Ishikawa (cell line): ENCODE results near the gene LPCAT1.

Experiments used
- CREB1 ChIP-seq: IDR thresholded peaks from 2 replicates; pipeline ENCODE4 v1.6.1; 2012; ENCODE audit warnings: low read depth
- EGR1 ChIP-seq: IDR thresholded peaks from 2 replicates; pipeline ENCODE4 v1.6.1; 2012
- EP300 ChIP-seq: IDR thresholded peaks from 2 replicates; pipeline ENCODE4 v1.6.1; 2012; ENCODE audit warnings: borderline replicate concordance
- FOXM1 ChIP-seq: IDR thresholded peaks from 2 replicates; pipeline ENCODE4 v1.6.1; 2012; ENCODE audit warnings: low read depth, borderline replicate concordance
- MAX ChIP-seq: IDR thresholded peaks from 2 replicates; pipeline ENCODE4 v1.6.1; 2012
- NFIC ChIP-seq: IDR thresholded peaks from 2 replicates; pipeline ENCODE4 v1.6.1; 2012
- RAD21 ChIP-seq: IDR thresholded peaks from 2 replicates; pipeline ENCODE4 v1.6.1; 2012; ENCODE audit warnings: low read depth
- REST ChIP-seq: IDR thresholded peaks from 2 replicates; pipeline ENCODE4 v1.6.1; 2012; ENCODE audit warnings: low read depth, mild to moderate bottlenecking
- TAF1 ChIP-seq: IDR thresholded peaks from 2 replicates; pipeline ENCODE4 v1.6.1; 2012; ENCODE audit warnings: low read depth, mild to moderate bottlenecking
- TCF12 ChIP-seq: IDR thresholded peaks from 2 replicates; pipeline ENCODE4 v1.6.1; 2012; ENCODE audit warnings: low read depth
- TEAD4 ChIP-seq: IDR thresholded peaks from 2 replicates; pipeline ENCODE4 v1.6.1; 2012
- ZBTB7A ChIP-seq: IDR thresholded peaks from 2 replicates; pipeline ENCODE4 v1.6.1; 2012; ENCODE audit warnings: low read depth

- no peak for TF ChIP-seq FOXM1
- no peak for TF ChIP-seq REST
- TF ChIP-seq TCF12 = no peak
- TF ChIP-seq EGR1 = no peak
- TF ChIP-seq EP300 = no peak
- TF ChIP-seq TAF1 = no peak
- TF ChIP-seq TEAD4 = no peak
- no peak for TF ChIP-seq RAD21
- no peak for TF ChIP-seq ZBTB7A
- TF ChIP-seq NFIC = no peak
- TF ChIP-seq CREB1 = no peak
- no peak for TF ChIP-seq MAX
These were observed 44.7 kb downstream of the LPCAT1 start for GRCh38 chr5:1479066-1479465.
